Measurements from ENCODE around the gene RFC4.

DNA sequence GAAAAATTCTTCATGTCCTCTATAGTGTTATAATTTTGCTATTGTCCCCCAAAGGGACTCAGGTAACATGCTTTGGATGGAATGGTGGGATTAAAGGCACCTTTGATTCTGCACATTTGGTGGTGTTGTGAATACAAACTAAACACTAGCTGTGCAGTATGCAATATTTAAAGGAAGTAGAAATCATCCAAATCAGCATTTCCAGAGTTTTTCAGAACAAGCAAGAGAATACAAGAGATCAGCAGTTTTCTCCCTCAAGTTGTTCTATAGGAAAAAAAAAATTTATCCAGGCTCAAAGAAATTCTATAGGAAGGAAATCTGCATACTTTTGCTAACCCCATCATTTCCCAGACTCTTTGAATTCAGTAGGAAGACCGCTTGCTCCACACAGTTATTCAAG lies 26.0 kb upstream of the RFC4 start:
- TF ChIP-seq, protein P1, sequence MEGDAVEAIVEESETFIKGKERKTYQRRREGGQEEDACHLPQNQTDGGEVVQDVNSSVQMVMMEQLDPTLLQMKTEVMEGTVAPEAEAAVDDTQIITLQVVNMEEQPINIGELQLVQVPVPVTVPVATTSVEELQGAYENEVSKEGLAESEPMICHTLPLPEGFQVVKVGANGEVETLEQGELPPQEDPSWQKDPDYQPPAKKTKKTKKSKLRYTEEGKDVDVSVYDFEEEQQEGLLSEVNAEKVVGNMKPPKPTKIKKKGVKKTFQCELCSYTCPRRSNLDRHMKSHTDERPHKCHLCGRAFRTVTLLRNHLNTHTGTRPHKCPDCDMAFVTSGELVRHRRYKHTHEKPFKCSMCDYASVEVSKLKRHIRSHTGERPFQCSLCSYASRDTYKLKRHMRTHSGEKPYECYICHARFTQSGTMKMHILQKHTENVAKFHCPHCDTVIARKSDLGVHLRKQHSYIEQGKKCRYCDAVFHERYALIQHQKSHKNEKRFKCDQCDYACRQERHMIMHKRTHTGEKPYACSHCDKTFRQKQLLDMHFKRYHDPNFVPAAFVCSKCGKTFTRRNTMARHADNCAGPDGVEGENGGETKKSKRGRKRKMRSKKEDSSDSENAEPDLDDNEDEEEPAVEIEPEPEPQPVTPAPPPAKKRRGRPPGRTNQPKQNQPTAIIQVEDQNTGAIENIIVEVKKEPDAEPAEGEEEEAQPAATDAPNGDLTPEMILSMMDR (IDR thresholded peaks at IDR 0.05) = no peak
- no peak for TF ChIP-seq POLR2A (IDR thresholded peaks at IDR 0.05)
